GM12874 (cell line): ENCODE data around the gene LBHD2.

Experiments used
- CTCF ChIP-seq: IDR thresholded peaks from 2 replicates; pipeline ENCODE4 v1.5.1; 2011; ENCODE audit warnings: low read depth, mild to moderate bottlenecking, control low read depth, low read length, moderate library complexity; ENCODE audit not compliant: insufficient read depth

Gene LBHD2

GRCh38 chr14:103132381-103133209 lies 48.6 kb downstream of the LBHD2 start:
- TF ChIP-seq CTCF = no peak

GRCh38 chr14:103133210-103134140 lies 49.5 kb downstream of the LBHD2 start:
- TF ChIP-seq CTCF = no peak

GRCh38 chr14:103134405-103134804 lies 50.4 kb downstream of the LBHD2 start:
- TF ChIP-seq CTCF = no peak

- no peak for TF ChIP-seq CTCF
Observed at GRCh38 chr14:103134919-103135318, 50.9 kb downstream of the LBHD2 start.

- no peak for TF ChIP-seq CTCF
Observed at GRCh38 chr14:103135333-103136260, 51.6 kb downstream of the LBHD2 start.

GRCh38 chr14:103136388-103137271 lies 52.6 kb downstream of the LBHD2 start:
- TF ChIP-seq CTCF = no peak
